KMS-11 (cell line): Measurements from ENCODE around the gene CERS6.

Experiments used
- H2AFZ ChIP-seq: fragments of 200-600 bp; sonication (generic); 2 replicates; pipeline ENCODE4 v1.6.1; 2016; ENCODE audit warnings: antibody characterized with exemption, mixed run types, low read depth
- H3K27ac ChIP-seq: fragments of 200-600 bp; sonication (generic); 2 replicates; pipeline ENCODE4 v1.6.1; 2016; ENCODE audit warnings: mild to moderate bottlenecking, mixed run types
- H3K27me3 ChIP-seq: fragments of 200-600 bp; sonication (generic); 2 replicates; pipeline ENCODE4 v1.6.1; 2017; ENCODE audit warnings: mild to moderate bottlenecking, low read depth, mixed run types, moderate library complexity; ENCODE audit not compliant: insufficient read depth
- H3K36me3 ChIP-seq: fragments of 200-600 bp; sonication (generic); 2 replicates; pipeline ENCODE4 v1.6.1; 2017; ENCODE audit warnings: mild to moderate bottlenecking, mixed run types; ENCODE audit not compliant: insufficient read depth
- H3K4me1 ChIP-seq: fragments of 200-600 bp; sonication (generic); 2 replicates; pipeline ENCODE4 v1.6.1; 2016; ENCODE audit warnings: mild to moderate bottlenecking, low read depth, mixed run types; ENCODE audit not compliant: poor library complexity, severe bottlenecking
- H3K4me2 ChIP-seq: fragments of 200-600 bp; sonication (generic); 2 replicates; pipeline ENCODE4 v1.7.0; 2016; ENCODE audit warnings: mild to moderate bottlenecking, mixed run types
- H3K4me3 ChIP-seq: fragments of 200-600 bp; sonication (generic); IDR thresholded peaks from 2 replicates; pipeline ENCODE4 v1.6.1; 2017; ENCODE audit warnings: low read depth, low read length, mixed read lengths; ENCODE audit not compliant: insufficient read depth
- H3K79me2 ChIP-seq: fragments of 200-600 bp; sonication (generic); 2 replicates; pipeline ENCODE4 v1.6.1; 2016; ENCODE audit warnings: low read depth, mixed run types; ENCODE audit not compliant: insufficient read depth
- H3K9ac ChIP-seq: fragments of 200-600 bp; sonication (generic); 2 replicates; pipeline ENCODE4 v1.6.1; 2016; ENCODE audit warnings: mild to moderate bottlenecking, mixed run types
- H4K20me1 ChIP-seq: fragments of 200-600 bp; sonication (generic); 2 replicates; pipeline ENCODE4 v1.6.1; 2016; ENCODE audit warnings: mild to moderate bottlenecking, mixed run types; ENCODE audit not compliant: insufficient read depth
- TF ChIP-seq, protein P1 (sequence below): fragments of 200-600 bp; sonication (generic); conservative IDR thresholded peaks from 2 replicates; pipeline ENCODE4 v1.6.1; 2017; ENCODE audit warnings: low read depth, mild to moderate bottlenecking, antibody characterized with exemption, low read length, moderate library complexity, mixed read lengths

CERS6 gene

DNA sequence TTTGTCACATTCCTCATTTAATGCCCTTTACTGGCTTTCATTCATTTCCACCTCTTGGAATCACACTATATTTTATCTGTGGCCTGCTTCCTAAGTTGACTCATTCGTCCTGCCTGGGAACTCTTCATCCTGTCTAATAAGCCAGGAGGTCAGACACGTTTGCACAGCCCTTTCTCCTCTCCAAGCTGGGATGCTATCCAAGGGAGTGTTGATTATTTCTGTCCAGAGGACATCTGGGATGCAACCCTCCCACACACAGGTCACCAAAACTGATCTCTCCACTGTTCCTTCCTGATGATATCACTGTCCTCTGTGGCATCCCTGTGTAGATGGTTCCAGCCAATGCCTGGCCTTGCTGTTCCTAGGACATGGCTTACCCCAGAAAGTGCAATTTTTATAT lies 266.5 kb downstream of the CERS6 start:
- Histone ChIP-seq H3K27ac (no peak overlapping the region), H3K79me2 (no peaks in the 10 kb centered on the region), H3K4me2 (no peak overlapping the region), H4K20me1 (no peaks in the 10 kb centered on the region), H3K27me3 (no peaks in the 10 kb centered on the region), H3K4me1 (no peaks in the 10 kb centered on the region), H2AFZ (no peak overlapping the region), H3K36me3 (no peaks in the 10 kb centered on the region), H3K4me3 (no peak overlapping the region), H3K9ac (no peak overlapping the region)
- TF ChIP-seq, protein P1, sequence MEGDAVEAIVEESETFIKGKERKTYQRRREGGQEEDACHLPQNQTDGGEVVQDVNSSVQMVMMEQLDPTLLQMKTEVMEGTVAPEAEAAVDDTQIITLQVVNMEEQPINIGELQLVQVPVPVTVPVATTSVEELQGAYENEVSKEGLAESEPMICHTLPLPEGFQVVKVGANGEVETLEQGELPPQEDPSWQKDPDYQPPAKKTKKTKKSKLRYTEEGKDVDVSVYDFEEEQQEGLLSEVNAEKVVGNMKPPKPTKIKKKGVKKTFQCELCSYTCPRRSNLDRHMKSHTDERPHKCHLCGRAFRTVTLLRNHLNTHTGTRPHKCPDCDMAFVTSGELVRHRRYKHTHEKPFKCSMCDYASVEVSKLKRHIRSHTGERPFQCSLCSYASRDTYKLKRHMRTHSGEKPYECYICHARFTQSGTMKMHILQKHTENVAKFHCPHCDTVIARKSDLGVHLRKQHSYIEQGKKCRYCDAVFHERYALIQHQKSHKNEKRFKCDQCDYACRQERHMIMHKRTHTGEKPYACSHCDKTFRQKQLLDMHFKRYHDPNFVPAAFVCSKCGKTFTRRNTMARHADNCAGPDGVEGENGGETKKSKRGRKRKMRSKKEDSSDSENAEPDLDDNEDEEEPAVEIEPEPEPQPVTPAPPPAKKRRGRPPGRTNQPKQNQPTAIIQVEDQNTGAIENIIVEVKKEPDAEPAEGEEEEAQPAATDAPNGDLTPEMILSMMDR = no peak

DNA sequence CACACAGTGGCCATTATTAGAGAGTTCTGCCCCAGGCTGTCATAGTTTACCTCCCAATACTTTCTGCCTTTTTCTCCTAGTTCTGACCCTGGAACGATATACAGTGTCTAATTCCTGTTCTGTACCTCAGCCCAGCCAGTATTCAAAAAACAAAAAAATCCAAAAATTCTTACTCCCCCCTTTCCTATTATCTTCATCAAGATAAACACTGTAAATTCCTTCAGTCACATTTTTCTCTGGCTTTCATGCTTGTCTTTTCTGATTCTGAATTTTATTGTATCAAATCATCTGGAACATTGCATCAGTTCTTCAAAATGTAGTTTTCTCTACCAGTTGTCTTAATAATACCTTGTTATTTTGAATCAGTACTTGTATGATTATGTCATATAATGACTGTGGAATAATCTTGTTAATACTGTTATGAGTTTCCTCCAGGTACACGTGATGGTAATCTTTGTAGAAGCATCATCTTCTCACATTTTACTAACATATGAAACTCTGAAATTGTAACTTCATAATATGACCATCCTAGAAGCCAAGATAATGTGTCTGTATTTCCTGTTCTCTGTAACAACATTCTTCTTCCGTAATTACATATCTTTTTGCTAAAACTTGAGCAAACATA lies 267.3 kb downstream of the CERS6 start:
- TF ChIP-seq, protein P1 = no peak
- Histone ChIP-seq H3K4me2 (no peak overlapping the region), H2AFZ (no peak overlapping the region), H3K79me2 (no peaks in the 10 kb centered on the region), H3K27me3 (no peaks in the 10 kb centered on the region), H4K20me1 (no peaks in the 10 kb centered on the region), H3K9ac (no peak overlapping the region), H3K4me1 (no peaks in the 10 kb centered on the region), H3K4me3 (no peak overlapping the region), H3K36me3 (no peaks in the 10 kb centered on the region), H3K27ac (no peak overlapping the region)

DNA sequence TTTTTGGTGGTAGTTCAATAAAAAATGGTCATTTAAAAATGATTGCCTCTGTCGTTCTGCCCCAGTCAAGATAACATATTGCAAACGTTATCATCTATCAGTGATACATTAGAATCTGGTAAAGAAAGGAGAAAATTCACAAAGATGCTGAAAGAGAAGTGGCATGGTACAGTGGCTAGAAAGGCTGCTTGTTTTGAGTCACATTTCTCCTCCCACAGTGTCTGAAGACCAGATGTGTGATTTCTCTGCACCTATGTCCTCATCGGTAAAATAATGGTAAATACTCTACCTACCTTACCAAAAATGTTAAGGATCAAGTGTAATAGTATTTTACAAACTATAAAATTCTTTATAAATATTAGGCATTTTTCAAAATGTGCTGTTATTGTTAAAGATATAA lies 270.3 kb downstream of the CERS6 start:
- Histone ChIP-seq H3K27me3 (no peaks in the 10 kb centered on the region), H3K27ac (no peak overlapping the region), H2AFZ (no peak overlapping the region), H3K79me2 (no peaks in the 10 kb centered on the region), H4K20me1 (no peaks in the 10 kb centered on the region), H3K9ac (no peak overlapping the region), H3K4me1 (no peaks in the 10 kb centered on the region), H3K4me3 (no peak overlapping the region), H3K36me3 (no peaks in the 10 kb centered on the region), H3K4me2 (no peak overlapping the region)
- TF ChIP-seq, protein P1 = no peak

DNA sequence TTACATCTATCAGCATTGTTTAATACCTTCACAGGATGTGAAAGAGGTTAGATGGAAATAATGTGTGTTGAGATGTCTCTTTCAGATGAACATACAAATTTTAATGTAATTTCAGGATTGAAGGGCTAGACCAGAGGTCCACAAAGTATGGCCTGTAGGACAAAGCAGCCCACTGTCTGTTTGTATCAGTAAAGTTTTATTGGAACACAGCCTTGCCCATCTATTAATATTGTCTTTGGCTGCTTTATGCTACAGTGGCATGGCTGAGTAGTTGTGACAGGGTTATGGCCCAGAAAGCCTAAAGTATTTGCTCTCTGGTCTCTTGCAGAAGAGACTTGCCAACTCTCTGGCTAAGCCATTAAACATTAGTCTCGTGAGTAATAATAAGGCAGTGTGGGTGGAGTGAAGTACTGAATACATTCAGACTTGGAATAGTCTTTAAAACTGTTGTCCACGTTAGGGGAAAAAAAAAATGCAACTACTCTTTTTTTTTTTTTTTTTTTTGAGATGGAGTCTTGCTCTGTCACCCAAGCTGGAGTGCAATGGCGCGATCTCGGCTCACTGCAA lies 271.9 kb downstream of the CERS6 start:
- Histone ChIP-seq H3K79me2 (no peaks in the 10 kb centered on the region), H3K27me3 (no peaks in the 10 kb centered on the region), H3K4me3 (no peak overlapping the region), H3K36me3 (no peaks in the 10 kb centered on the region), H4K20me1 (no peaks in the 10 kb centered on the region), H3K4me1 (no peaks in the 10 kb centered on the region), H3K4me2 (no peak overlapping the region), H3K9ac (no peak overlapping the region), H2AFZ (no peak overlapping the region), H3K27ac (no peak overlapping the region)
- TF ChIP-seq, protein P1 = no peak
